ENCODE results near the gene TRDMT1.
"Not testable (repeated sequence)": the region's sequence is repeated elsewhere in the genome, so short reads cannot be mapped to it uniquely, and the experiment has no call there.

The TRDMT1 gene

GRCh38 chr10:17122726-17123661 is 78.5 kb downstream of the TRDMT1 start:
- DNase-seq (ENCODE audit: low read depth in 2 of 2): peak; percentile 19 to 80
- H3K4me3 ChIP-seq (replicated peaks in 1 of 2; ENCODE audit: low read depth in 2 of 2, low read length in 2 of 2): no peak overlapping the region
- TF ChIP-seq, protein P1, sequence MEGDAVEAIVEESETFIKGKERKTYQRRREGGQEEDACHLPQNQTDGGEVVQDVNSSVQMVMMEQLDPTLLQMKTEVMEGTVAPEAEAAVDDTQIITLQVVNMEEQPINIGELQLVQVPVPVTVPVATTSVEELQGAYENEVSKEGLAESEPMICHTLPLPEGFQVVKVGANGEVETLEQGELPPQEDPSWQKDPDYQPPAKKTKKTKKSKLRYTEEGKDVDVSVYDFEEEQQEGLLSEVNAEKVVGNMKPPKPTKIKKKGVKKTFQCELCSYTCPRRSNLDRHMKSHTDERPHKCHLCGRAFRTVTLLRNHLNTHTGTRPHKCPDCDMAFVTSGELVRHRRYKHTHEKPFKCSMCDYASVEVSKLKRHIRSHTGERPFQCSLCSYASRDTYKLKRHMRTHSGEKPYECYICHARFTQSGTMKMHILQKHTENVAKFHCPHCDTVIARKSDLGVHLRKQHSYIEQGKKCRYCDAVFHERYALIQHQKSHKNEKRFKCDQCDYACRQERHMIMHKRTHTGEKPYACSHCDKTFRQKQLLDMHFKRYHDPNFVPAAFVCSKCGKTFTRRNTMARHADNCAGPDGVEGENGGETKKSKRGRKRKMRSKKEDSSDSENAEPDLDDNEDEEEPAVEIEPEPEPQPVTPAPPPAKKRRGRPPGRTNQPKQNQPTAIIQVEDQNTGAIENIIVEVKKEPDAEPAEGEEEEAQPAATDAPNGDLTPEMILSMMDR (IDR thresholded peaks at IDR 0.05; ENCODE audit: low read depth, low read length): no peak

GRCh38 chr10:17122052-17122451 is 79.4 kb downstream of the TRDMT1 start:
- TF ChIP-seq, protein P1 (IDR thresholded peaks at IDR 0.05; ENCODE audit: low read depth, low read length): no peak
- peak in 1 of 2 donors; percentile 17 for DNase-seq (ENCODE audit: low read depth in 2 of 2)
- H3K4me3 ChIP-seq (replicated peaks in 1 of 2; ENCODE audit: low read depth in 2 of 2, low read length in 2 of 2): no peak overlapping the region

DNA sequence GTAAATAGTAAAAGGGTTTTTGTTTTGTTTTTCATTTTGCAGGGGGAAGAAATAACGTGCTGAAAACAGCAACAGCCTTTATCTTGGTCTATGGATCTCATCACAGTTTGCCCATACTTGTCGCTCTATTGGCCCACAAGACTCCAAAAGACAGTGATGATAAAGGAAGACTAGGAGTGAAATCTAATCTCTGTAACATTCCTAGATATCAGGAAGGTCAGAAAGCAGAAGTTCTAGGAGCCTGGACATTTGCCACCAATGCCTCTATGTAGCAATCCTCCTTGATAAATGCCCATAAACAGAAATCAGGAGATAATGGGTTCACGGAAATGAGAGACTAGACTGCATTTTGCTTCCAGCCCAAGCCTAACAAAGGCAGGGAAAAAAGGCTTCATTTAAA is 80.8 kb downstream of the TRDMT1 start:
- TF ChIP-seq, protein P1 (IDR thresholded peaks at IDR 0.05; ENCODE audit: low read depth, low read length): no peak
- H3K4me3 ChIP-seq (replicated peaks in 1 of 2; ENCODE audit: low read depth in 2 of 2, low read length in 2 of 2): no peak overlapping the region

GRCh38 chr10:17119845-17120244 is 81.6 kb downstream of the TRDMT1 start:
- TF ChIP-seq, protein P1 (IDR thresholded peaks at IDR 0.05; ENCODE audit: low read depth, low read length): no peak
- no peak for DNase-seq (ENCODE audit: low read depth in 2 of 2)
- no peak overlapping the region for H3K4me3 ChIP-seq (replicated peaks in 1 of 2; ENCODE audit: low read depth in 2 of 2, low read length in 2 of 2)

More for the DNA sequence above, 80.8 kb downstream of the TRDMT1 start:
- peak in 1 of 2 donors; percentile 32 for DNase-seq (ENCODE audit: low read depth in 2 of 2)

DNA sequence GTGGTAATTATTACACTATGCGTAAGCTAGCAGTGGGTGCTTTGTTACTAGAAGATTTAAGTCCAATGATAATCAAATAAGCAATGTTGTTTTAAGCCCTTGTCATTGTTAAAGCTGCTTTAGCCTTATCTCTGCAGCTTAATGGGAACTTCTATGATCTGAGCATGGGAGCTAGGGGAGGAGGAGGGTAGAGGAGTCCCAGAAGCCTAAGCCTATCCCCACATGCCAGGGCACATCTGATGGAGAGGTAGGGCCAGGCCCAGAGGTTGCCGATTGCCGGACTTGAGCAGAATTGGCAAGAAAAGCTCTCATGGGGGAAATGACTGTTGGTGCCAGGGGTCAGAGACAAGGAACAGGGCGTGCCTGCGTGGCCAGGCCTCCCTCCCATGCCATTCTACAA is 85.3 kb downstream of the TRDMT1 start:
- H3K4me3 ChIP-seq (replicated peaks in 1 of 2; ENCODE audit: low read depth in 2 of 2, low read length in 2 of 2): no peak overlapping the region
- TF ChIP-seq, protein P1 (IDR thresholded peaks at IDR 0.05; ENCODE audit: low read depth, low read length): no peak
- no peak for DNase-seq (ENCODE audit: low read depth in 2 of 2)

- TF ChIP-seq, protein P1 (IDR thresholded peaks at IDR 0.05; ENCODE audit: low read depth, low read length): no peak
- no peak overlapping the region for H3K4me3 ChIP-seq (replicated peaks in 1 of 2; ENCODE audit: low read depth in 2 of 2, low read length in 2 of 2)
- DNase-seq (ENCODE audit: low read depth in 2 of 2): peak; percentile 12 to 49
Measured at GRCh38 chr10:17115683-17116082, 85.8 kb downstream of the TRDMT1 start.

DNA sequence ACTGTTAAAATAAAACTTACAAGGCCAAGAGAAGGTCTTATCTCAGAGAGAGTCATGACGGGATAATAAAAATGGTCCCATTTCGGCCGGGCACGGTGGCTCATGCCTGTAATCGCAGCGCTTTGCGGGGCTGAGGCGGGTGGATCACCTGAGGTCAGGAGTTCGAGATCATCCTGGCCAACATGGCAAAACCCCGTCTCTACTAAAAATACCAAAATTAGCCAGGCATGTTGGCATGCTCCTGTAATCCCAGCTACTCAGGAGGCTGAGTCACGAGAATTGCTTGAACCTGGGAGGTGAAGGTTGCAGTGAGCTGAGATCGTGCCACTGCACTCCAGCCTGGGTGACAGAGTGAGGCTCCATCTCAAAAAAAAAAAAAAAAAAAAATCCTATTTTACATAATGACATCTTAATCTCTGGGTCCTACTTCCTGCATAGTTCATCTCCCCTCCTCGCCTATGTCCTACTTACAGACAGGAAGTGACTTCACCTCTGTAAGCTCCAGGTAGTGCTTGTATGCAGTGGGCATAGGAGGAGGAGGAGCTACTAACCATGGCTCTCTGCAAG is 86.5 kb downstream of the TRDMT1 start:
- H3K4me3 ChIP-seq (replicated peaks in 1 of 2; ENCODE audit: low read depth in 2 of 2, low read length in 2 of 2); DNase-seq (ENCODE audit: low read depth in 2 of 2): not testable (repeated sequence)
